A673 (cell line): ENCODE data around the gene PRDM1. TPM values are rescaled to one million over a fixed set of nuclear protein-coding genes. Genes with fewer than 3 reads are reported as not detected.
A peak's percentile ranks its signal among the peaks of the same experiment; 100 is the strongest.

Experiments
- BruUV-seq: library from RNA; stranded (reverse); fragments of 400-500 nt; replicated peaks from 2 replicates; lab custom pipeline; 2021; lab: Mats Ljungman, UMichigan
- CTCF ChIA-PET: fragments of 300-600 bp; sonication (Branson Sonifier 250); formaldehyde crosslinking; loops from one replicate; lab custom pipeline; 2022; ENCODE audit warnings: antibody characterized with exemption; lab: Charles Lee
- POLR2A ChIA-PET: fragments of 300-600 bp; sonication (Branson Sonifier 250); formaldehyde crosslinking; loops from one replicate; lab custom pipeline; 2022; ENCODE audit warnings: antibody characterized with exemption; ENCODE audit not compliant: low non-redundant PET; lab: Charles Lee
- DNase-seq: peaks from one replicate; pipeline ENCODE4 v3.0.0-alpha.2; 2015; ENCODE audit warnings: low spot score
- H3K27ac ChIP-seq: fragments of 200-600 bp; sonication (generic); 2 replicates; pipeline ENCODE4 v1.5.1; 2016; ENCODE audit warnings: mixed run types, low read depth, mild to moderate bottlenecking, mixed read lengths, antibody characterized with exemption, low read length; ENCODE audit not compliant: poor library complexity, severe bottlenecking
- H3K27me3 ChIP-seq: fragments of 200-600 bp; sonication (generic); replicated peaks from 2 replicates; pipeline ENCODE4 v1.6.1; 2017; ENCODE audit warnings: mixed run types, low read depth, mild to moderate bottlenecking, mixed read lengths, antibody characterized with exemption, low read length; ENCODE audit not compliant: insufficient read depth, poor library complexity
- H3K36me3 ChIP-seq: fragments of 200-600 bp; sonication (generic); 2 replicates; pipeline ENCODE4 v1.6.1; 2016; ENCODE audit warnings: mixed run types, mild to moderate bottlenecking, mixed read lengths, antibody characterized with exemption, low read length; ENCODE audit not compliant: insufficient read depth, poor library complexity, severe bottlenecking
- H3K4me1 ChIP-seq: fragments of 200-600 bp; sonication (generic); 2 replicates; pipeline ENCODE4 v1.6.1; 2017; ENCODE audit warnings: mixed run types, mild to moderate bottlenecking, mixed read lengths, antibody characterized with exemption, low read length; ENCODE audit not compliant: insufficient read depth, poor library complexity, severe bottlenecking
- H3K4me3 ChIP-seq: fragments of 200-600 bp; sonication (generic); 2 replicates; pipeline ENCODE4 v1.5.1; 2016; ENCODE audit warnings: low read depth, mixed run types, mild to moderate bottlenecking, mixed read lengths, low read length; ENCODE audit not compliant: poor library complexity, severe bottlenecking
- H3K9me3 ChIP-seq: fragments of 200-600 bp; sonication (generic); 2 replicates; pipeline ENCODE4 v1.6.1; 2016; ENCODE audit warnings: mixed run types, low read depth, mild to moderate bottlenecking, mixed read lengths, antibody characterized with exemption, low read length; ENCODE audit not compliant: poor library complexity, severe bottlenecking
- CTCF ChIP-seq: fragments of 300-800, 200-600 bp; sonication (generic); conservative IDR thresholded peaks from 2 replicates; pipeline ENCODE4 v1.5.1; 2017; ENCODE audit warnings: low read depth, mild to moderate bottlenecking, antibody characterized with exemption, low read length, moderate library complexity, mixed read lengths
- EZH2 ChIP-seq: fragments of 200-600 bp; sonication (generic); IDR thresholded peaks from 2 replicates; pipeline ENCODE4 v1.6.1; 2017; ENCODE audit warnings: borderline replicate concordance, low read depth, mild to moderate bottlenecking, mixed read lengths, antibody characterized with exemption, low read length; ENCODE audit not compliant: poor library complexity, severe bottlenecking
- intact Hi-C: fragments of 100-400 bp; cut with micrococcal nuclease; formaldehyde crosslinking; loops from one replicate; pipeline ENCODE4 v1.10.0; 2022; ENCODE audit not compliant: unreplicated experiment
- total RNA-seq: library from RNA; stranded (reverse); gene quantifications from 2 replicates; pipeline ENCODE4 v1.2.3, GENCODE V29; 2021

PRDM1 gene
- total RNA-seq, 1 experiment from 2014 or later = not detected

- H3K27me3 ChIP-seq = no peaks in the 10 kb centered on the region
- H3K4me3 ChIP-seq = no peak overlapping the region
- no peak for TF ChIP-seq CTCF
- TF ChIP-seq EZH2 = no peak
- H3K9me3 ChIP-seq = no peaks in the 10 kb centered on the region
- H3K4me1 ChIP-seq = peaks cover 8% of the 10 kb centered on the region
- CTCF ChIA-PET = no interaction called here
- no peak overlapping the region for H3K27ac ChIP-seq
- no peaks in the 10 kb centered on the region for H3K36me3 ChIP-seq
- intact Hi-C loops = no loop called here
- no TSS peak for BruUV-seq
- no peak for DNase-seq
- POLR2A ChIA-PET = no interaction called here
Observed at GRCh38 chr6:106094964-106095335, 8.8 kb downstream of the PRDM1 start.

GRCh38 chr6:106097411-106098231 lies 11.5 kb downstream of the PRDM1 start:
- H3K27me3 ChIP-seq = no peaks in the 10 kb centered on the region
- H3K4me3 ChIP-seq = peak overlapping the region; percentile 34
- DNase-seq = peak; percentile 14
- POLR2A ChIA-PET = no interaction called here
- no peak overlapping the region for H3K27ac ChIP-seq
- no peak for TF ChIP-seq EZH2
- no peak for TF ChIP-seq CTCF
- CTCF ChIA-PET = no interaction called here
- no TSS peak for BruUV-seq
- peaks cover 8% of the 10 kb centered on the region for H3K4me1 ChIP-seq
- H3K9me3 ChIP-seq = no peaks in the 10 kb centered on the region
- H3K36me3 ChIP-seq = no peaks in the 10 kb centered on the region
- intact Hi-C loops = no loop called here

GRCh38 chr6:106098383-106099234 lies 12.5 kb downstream of the PRDM1 start:
- no peaks in the 10 kb centered on the region for H3K36me3 ChIP-seq
- H3K9me3 ChIP-seq = no peaks in the 10 kb centered on the region
- ChIA-PET POLR2A (no interaction called here), CTCF (no interaction called here)
- TF ChIP-seq CTCF (no peak), EZH2 (no peak)
- peaks cover 8% of the 10 kb centered on the region for H3K4me1 ChIP-seq
- no peak overlapping the region for H3K27ac ChIP-seq
- intact Hi-C loops = no loop called here
- BruUV-seq = no TSS peak
- no peak for DNase-seq
- peak overlapping the region; percentile 34 for H3K4me3 ChIP-seq
- no peaks in the 10 kb centered on the region for H3K27me3 ChIP-seq
